A549 (cell line): ENCODE data around the gene GRM4.

ENCODE experiments used
- CTCF ChIP-seq: fragments of >200 bp; sonication (Bioruptor Twin); formaldehyde crosslinking; IDR thresholded peaks from 3 replicates; pipeline ENCODE4 v1.5.1; 2016
- EP300 ChIP-seq, 2 experiments: fragments of >200 bp; sonication (Bioruptor Twin); formaldehyde crosslinking; IDR thresholded peaks; 2 replicates in 1 of 2; 3 replicates in 1 of 2; pipeline ENCODE4 v1.6.1; 2016 to 2017
- JUNB ChIP-seq: fragments of >200 bp; sonication (Bioruptor Twin); formaldehyde crosslinking; IDR thresholded peaks from 2 replicates; pipeline ENCODE4 v1.6.1; 2016
- RFX5 ChIP-seq: fragments of 450-650 bp; IDR thresholded peaks from 2 replicates; pipeline ENCODE4 v1.7.1; 2014; ENCODE audit warnings: antibody characterized with exemption, mild to moderate bottlenecking, moderate library complexity

- TF ChIP-seq RFX5 (no peak), JUNB (no peak), EP300 (IDR thresholded peaks at IDR 0.05) (no peak), CTCF (no peak)
Measured at GRCh38 chr6:34062156-34062555, 83.7 kb downstream of the GRM4 start.
